SU-DHL-6 (cell line): Measurements from ENCODE around the gene VGF.

Source experiments
- H2AFZ ChIP-seq: fragments of 200-600 bp; sonication (generic); 2 replicates; pipeline ENCODE4 v1.6.1; 2014; ENCODE audit warnings: low read depth, mild to moderate bottlenecking, moderate library complexity, mixed read lengths, antibody characterized with exemption, low read length; ENCODE audit not compliant: severe bottlenecking
- H3F3A ChIP-seq: fragments of 200-600 bp; shearing (Covaris generic); 2 replicates; pipeline ENCODE4 v1.6.0; 2016; ENCODE audit warnings: antibody characterized with exemption, mild to moderate bottlenecking; ENCODE audit not compliant: insufficient read depth
- H3K27ac ChIP-seq: fragments of 200-600 bp; sonication (generic); 2 replicates; pipeline ENCODE4 v1.5.1; 2016; ENCODE audit warnings: low read depth, mild to moderate bottlenecking, low read length, moderate library complexity, mixed read lengths
- H3K27me3 ChIP-seq: fragments of 200-600 bp; sonication (generic), shearing (Covaris generic); 2 replicates; pipeline ENCODE4 v1.6.0; 2014; ENCODE audit warnings: mild to moderate bottlenecking, low read length
- H3K36me3 ChIP-seq: fragments of 200-600 bp; sonication (generic); 2 replicates; pipeline ENCODE4 v1.6.1; 2014; ENCODE audit warnings: mild to moderate bottlenecking, low read length, mixed read lengths
- H3K4me2 ChIP-seq: fragments of 300-600, 200-600 bp; shearing (Covaris generic), sonication (generic); 2 replicates; pipeline ENCODE4 v1.6.0; 2014; ENCODE audit warnings: low read length, low read depth, mild to moderate bottlenecking; ENCODE audit not compliant: poor library complexity, severe bottlenecking
- H3K4me3 ChIP-seq: fragments of 200-600 bp; sonication (generic); 2 replicates; pipeline ENCODE4 v1.5.1; 2014; ENCODE audit warnings: antibody characterized with exemption, low read length, mild to moderate bottlenecking, mixed read lengths; ENCODE audit not compliant: insufficient read depth, poor library complexity, severe bottlenecking
- H3K79me2 ChIP-seq: fragments of 200-600 bp; sonication (generic); 2 replicates; pipeline ENCODE4 v1.6.1; 2014; ENCODE audit warnings: mild to moderate bottlenecking, low read length, moderate library complexity; ENCODE audit not compliant: insufficient read depth
- H3K9ac ChIP-seq: fragments of 200-600 bp; sonication (generic); 2 replicates; pipeline ENCODE4 v1.7.0; 2014; ENCODE audit warnings: mild to moderate bottlenecking, low read length
- H3K9me2 ChIP-seq: fragments of 200-600 bp; sonication (generic); replicated peaks from 2 replicates; pipeline ENCODE4 v1.6.1; 2014; ENCODE audit warnings: low read length; ENCODE audit not compliant: insufficient read depth
- H3K9me3 ChIP-seq: fragments of 200-600 bp; sonication (generic); 2 replicates; pipeline ENCODE4 v1.6.1; 2014; ENCODE audit warnings: low read length, mixed read lengths; ENCODE audit not compliant: insufficient read depth
- H4K20me1 ChIP-seq: fragments of 200-600 bp; sonication (generic); 2 replicates; pipeline ENCODE4 v1.6.1; 2014; ENCODE audit warnings: low read depth, mild to moderate bottlenecking, antibody characterized with exemption, low read length, moderate library complexity, mixed read lengths
- EZH2phosphoT487 ChIP-seq: fragments of 200-600 bp; sonication (generic), shearing (Covaris generic); conservative IDR thresholded peaks from 2 replicates; pipeline ENCODE4 v1.6.1; 2018; ENCODE audit warnings: mild to moderate bottlenecking, antibody characterized with exemption, low read length, moderate library complexity, mixed read lengths
- TF ChIP-seq, protein P1 (sequence below): fragments of 200-600 bp; sonication (generic); IDR thresholded peaks from one replicate; pipeline ENCODE4 v1.5.1; 2017; ENCODE audit warnings: antibody characterized with exemption, mild to moderate bottlenecking, low read length, moderate library complexity; ENCODE audit not compliant: insufficient read depth, poor library complexity, severe bottlenecking

Gene VGF

DNA sequence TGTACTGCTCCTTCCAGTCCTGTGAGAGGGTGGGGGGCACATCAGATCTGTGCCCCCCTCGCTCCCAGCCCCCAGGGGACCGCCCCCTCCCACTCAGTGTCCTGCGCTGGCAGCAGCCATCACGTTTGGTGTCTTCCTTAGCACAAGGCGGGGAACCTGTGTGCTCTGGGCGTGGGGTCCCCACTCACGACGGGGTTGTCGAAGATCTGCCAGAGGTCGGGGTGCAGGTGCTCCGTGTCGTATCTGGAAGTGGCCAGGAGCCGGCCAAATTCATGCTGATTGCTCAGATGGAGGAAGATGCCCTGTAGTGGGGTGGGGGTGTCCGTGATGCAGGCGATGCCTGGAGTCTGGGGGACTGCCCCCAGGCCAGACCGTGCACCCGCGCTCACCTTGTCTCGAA, 44.8 kb upstream of the VGF start:
- no peaks in the 10 kb centered on the region for H3K27me3 ChIP-seq
- H3K79me2 ChIP-seq = no peaks in the 10 kb centered on the region
- TF ChIP-seq, protein P1, sequence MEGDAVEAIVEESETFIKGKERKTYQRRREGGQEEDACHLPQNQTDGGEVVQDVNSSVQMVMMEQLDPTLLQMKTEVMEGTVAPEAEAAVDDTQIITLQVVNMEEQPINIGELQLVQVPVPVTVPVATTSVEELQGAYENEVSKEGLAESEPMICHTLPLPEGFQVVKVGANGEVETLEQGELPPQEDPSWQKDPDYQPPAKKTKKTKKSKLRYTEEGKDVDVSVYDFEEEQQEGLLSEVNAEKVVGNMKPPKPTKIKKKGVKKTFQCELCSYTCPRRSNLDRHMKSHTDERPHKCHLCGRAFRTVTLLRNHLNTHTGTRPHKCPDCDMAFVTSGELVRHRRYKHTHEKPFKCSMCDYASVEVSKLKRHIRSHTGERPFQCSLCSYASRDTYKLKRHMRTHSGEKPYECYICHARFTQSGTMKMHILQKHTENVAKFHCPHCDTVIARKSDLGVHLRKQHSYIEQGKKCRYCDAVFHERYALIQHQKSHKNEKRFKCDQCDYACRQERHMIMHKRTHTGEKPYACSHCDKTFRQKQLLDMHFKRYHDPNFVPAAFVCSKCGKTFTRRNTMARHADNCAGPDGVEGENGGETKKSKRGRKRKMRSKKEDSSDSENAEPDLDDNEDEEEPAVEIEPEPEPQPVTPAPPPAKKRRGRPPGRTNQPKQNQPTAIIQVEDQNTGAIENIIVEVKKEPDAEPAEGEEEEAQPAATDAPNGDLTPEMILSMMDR = no peak
- no peak for TF ChIP-seq EZH2phosphoT487
- no peaks in the 10 kb centered on the region for H4K20me1 ChIP-seq
- no peak overlapping the region for H3K4me2 ChIP-seq
- no peaks in the 10 kb centered on the region for H3K36me3 ChIP-seq
- H2AFZ ChIP-seq = no peak overlapping the region
- no peak overlapping the region for H3K27ac ChIP-seq
- H3F3A ChIP-seq = no peaks in the 10 kb centered on the region
- H3K9me3 ChIP-seq = no peaks in the 10 kb centered on the region
- no peaks in the 10 kb centered on the region for H3K9me2 ChIP-seq
- H3K4me3 ChIP-seq = no peak overlapping the region
- no peak overlapping the region for H3K9ac ChIP-seq

DNA sequence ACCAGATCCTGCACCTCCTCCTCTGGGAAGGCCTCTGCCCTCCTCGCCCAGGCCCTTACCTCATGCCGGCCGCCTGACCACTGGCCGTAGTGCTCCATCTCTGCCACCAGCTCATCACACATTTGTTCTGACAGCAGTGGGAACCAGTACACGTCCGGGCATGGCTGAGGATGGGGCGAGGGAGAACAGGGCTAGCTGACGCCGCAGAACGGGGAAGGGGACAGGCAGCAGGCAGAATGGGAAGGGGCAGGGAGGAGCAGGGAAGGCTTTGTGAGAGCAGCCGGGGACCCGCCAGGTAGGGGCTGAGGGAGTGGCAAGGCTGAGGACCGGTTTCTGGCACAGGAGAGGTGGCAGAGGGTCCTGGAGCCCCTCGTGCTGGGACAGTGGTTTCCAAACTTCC, 43.4 kb upstream of the VGF start:
- Histone ChIP-seq H4K20me1 (no peaks in the 10 kb centered on the region), H3K27me3 (no peaks in the 10 kb centered on the region), H3K4me2 (no peak overlapping the region), H3K79me2 (no peaks in the 10 kb centered on the region), H3K4me3 (no peak overlapping the region), H3K9ac (no peak overlapping the region), H3K36me3 (no peaks in the 10 kb centered on the region), H3K9me2 (no peaks in the 10 kb centered on the region), H3K9me3 (no peaks in the 10 kb centered on the region), H3F3A (no peaks in the 10 kb centered on the region), H3K27ac (no peak overlapping the region), H2AFZ (no peak overlapping the region)
- no peak for TF ChIP-seq EZH2phosphoT487
- TF ChIP-seq, protein P1 = no peak

DNA sequence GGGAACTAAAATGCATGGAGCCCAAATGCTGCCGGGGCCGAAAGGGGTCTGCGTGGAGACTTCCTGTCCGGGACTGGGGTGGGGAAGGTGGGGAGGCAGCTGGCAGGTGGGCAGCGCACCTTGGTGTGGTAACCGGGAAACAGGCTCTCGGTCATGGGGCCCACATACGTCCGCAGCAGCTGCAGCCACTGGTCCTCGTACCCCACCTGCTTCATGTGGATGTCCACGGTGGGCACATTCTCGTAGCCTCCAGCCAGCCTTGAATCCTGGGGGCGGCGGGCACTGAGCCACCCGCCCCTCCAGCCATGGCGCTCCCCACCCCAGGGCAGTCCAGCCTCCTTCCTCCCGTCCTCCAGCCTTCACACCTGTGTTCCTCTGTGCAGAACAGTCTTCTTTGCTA, 42.1 kb upstream of the VGF start:
- no peaks in the 10 kb centered on the region for H3K9me3 ChIP-seq
- H3K79me2 ChIP-seq = no peaks in the 10 kb centered on the region
- H3K9ac ChIP-seq = no peak overlapping the region
- H3K4me3 ChIP-seq = no peak overlapping the region
- no peak overlapping the region for H3K4me2 ChIP-seq
- no peaks in the 10 kb centered on the region for H3K27me3 ChIP-seq
- H3K36me3 ChIP-seq = no peaks in the 10 kb centered on the region
- H4K20me1 ChIP-seq = no peaks in the 10 kb centered on the region
- H3K9me2 ChIP-seq = no peaks in the 10 kb centered on the region
- no peak overlapping the region for H3K27ac ChIP-seq
- no peak overlapping the region for H2AFZ ChIP-seq
- no peak for TF ChIP-seq EZH2phosphoT487
- TF ChIP-seq, protein P1 = no peak
- no peaks in the 10 kb centered on the region for H3F3A ChIP-seq

DNA sequence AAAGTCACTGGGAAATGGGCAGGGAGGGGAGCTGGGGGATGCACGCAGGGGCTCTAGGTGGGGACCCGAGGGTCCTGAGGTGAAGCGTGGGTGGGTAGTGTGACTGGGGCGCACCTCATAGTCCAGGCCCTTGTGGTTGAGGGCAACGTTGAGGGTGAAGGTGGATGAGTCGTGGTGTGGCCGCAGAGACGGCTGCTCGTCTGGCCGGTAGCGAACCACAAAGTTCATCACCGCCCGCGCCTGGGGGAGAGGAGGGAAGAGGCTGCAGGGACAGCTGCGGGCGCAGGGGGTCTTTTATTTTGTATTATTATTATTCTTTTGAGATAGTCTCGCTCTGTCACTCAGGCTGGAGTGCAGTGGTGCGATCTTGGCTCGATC, 41.3 kb upstream of the VGF start:
- Histone ChIP-seq H3K9ac (no peak overlapping the region), H3K4me3 (no peak overlapping the region), H3K36me3 (no peaks in the 10 kb centered on the region), H3K4me2 (no peak overlapping the region), H3K9me2 (no peaks in the 10 kb centered on the region), H4K20me1 (no peaks in the 10 kb centered on the region), H3K27me3 (no peaks in the 10 kb centered on the region), H3K9me3 (no peaks in the 10 kb centered on the region), H3K79me2 (no peaks in the 10 kb centered on the region), H2AFZ (no peak overlapping the region), H3F3A (no peaks in the 10 kb centered on the region), H3K27ac (no peak overlapping the region)
- TF ChIP-seq, protein P1 = no peak
- TF ChIP-seq EZH2phosphoT487 = no peak
